HEK293T (cell line): ENCODE results near the gene SLFN5.
"Not testable (repeated sequence)": the region's sequence is repeated elsewhere in the genome, so short reads cannot be mapped to it uniquely, and the experiment has no call there.

Source experiments
- ARNT ChIP-seq: fragments of 450-650 bp; IDR thresholded peaks from 2 replicates; pipeline ENCODE4 v1.6.1; 2017; ENCODE audit warnings: mild to moderate bottlenecking
- CTBP1 ChIP-seq: fragments of 450-650 bp; IDR thresholded peaks from 2 replicates; pipeline ENCODE4 v1.6.1; 2016; ENCODE audit warnings: borderline replicate concordance
- ELF4 ChIP-seq: fragments of 450-650 bp; IDR thresholded peaks from 2 replicates; pipeline ENCODE4 v1.6.1; 2017; ENCODE audit warnings: antibody characterized with exemption
- FOXA1 ChIP-seq: fragments of 450-650 bp; IDR thresholded peaks from 2 replicates; pipeline ENCODE4 v1.6.1; 2016; ENCODE audit warnings: mild to moderate bottlenecking
- FOXK2 ChIP-seq: fragments of 450-650 bp; IDR thresholded peaks from 2 replicates; pipeline ENCODE4 v1.6.1; 2016; ENCODE audit warnings: mild to moderate bottlenecking
- FOXM1 ChIP-seq: fragments of 450-650 bp; IDR thresholded peaks from 2 replicates; pipeline ENCODE4 v1.6.1; 2017; ENCODE audit warnings: mild to moderate bottlenecking, borderline replicate concordance
- SP1 ChIP-seq: fragments of 450-650 bp; IDR thresholded peaks from 2 replicates; pipeline ENCODE4 v1.6.1; 2017

DNA sequence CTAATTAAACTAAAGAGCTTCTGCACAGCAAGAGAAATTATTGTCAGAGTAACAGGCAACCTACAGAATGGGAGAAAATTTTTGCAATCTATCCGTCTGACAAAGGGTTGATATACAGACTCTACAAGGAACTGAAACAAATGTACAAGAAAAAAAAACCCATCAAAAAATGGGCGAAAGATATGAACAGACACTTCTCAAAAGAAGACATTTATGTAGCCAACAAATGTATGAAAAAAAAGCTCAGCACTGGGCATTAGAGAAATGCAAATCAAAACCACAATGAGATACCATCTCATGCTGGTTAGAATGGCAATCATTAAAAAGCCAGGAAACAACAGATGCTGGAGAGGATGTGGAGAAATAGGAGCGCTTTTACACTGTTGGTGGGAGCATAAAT is 66.5 kb downstream of the SLFN5 start:
- not testable (repeated sequence) for TF ChIP-seq ELF4, FOXK2, SP1, FOXM1, ARNT, FOXA1, CTBP1
